ENCODE measurements around the gene DCP1A. TPM values are rescaled to one million over a fixed set of nuclear protein-coding genes. Genes with fewer than 3 reads are reported as not detected.

Gene DCP1A
- total and polyA plus RNA-seq, 2 of the 13 experiments (the other 11 are each of a cell fraction or from before 2014, with no cell fraction given): 14.2 to 41.2 TPM

GRCh38 chr3:53255775-53256703, 91.3 kb downstream of the DCP1A start, which contains the start of gene TKT (continued):
- TF ChIP-seq IKZF5 (CRISPR knock-in tag; IDR thresholded peaks at IDR 0.05): peak; percentile 53; the same call in 1 of the 2 replicates
- peak; percentile 66; the same call in 1 of the 2 replicates for TF ChIP-seq ZNF205 (CRISPR knock-in tag; IDR thresholded peaks at IDR 0.05)
- TF ChIP-seq ZNF576 (CRISPR knock-in tag; IDR thresholded peaks at IDR 0.05): no peak
- peak; percentile 14; the same call in 1 of the 2 replicates for TF ChIP-seq ZNF563 (CRISPR knock-in tag; IDR thresholded peaks at IDR 0.05)
- peak; percentile 47; the same call in 1 of the 2 replicates for TF ChIP-seq TOPORS (CRISPR knock-in tag; IDR thresholded peaks at IDR 0.05)
- no peak for TF ChIP-seq CREB1 (IDR thresholded peaks at IDR 0.05)
- no peak for TF ChIP-seq CREB1 (CRISPR knock-in tag; IDR thresholded peaks at IDR 0.05)
- TF ChIP-seq ZFYVE20 (CRISPR knock-in tag; IDR thresholded peaks at IDR 0.05; ENCODE audit: borderline replicate concordance, low read depth): no peak
- TF ChIP-seq ZEB1 (IDR thresholded peaks at IDR 0.05; ENCODE audit: insufficient replicate concordance, low read depth): no peak
- TF ChIP-seq U2AF2 (IDR thresholded peaks at IDR 0.05; ENCODE audit: low read depth, low read length): no peak
- peak; percentile 10; the same call in 1 of the 2 replicates for TF ChIP-seq NR0B2 (CRISPR knock-in tag; IDR thresholded peaks at IDR 0.05)
- no peak for TF ChIP-seq SRSF1 (optimal IDR thresholded peaks at IDR 0.05; ENCODE audit: low read depth, low read length)
- no peak for TF ChIP-seq SOX13 (IDR thresholded peaks at IDR 0.05)
- peak in 1 of 2 experiments; percentile 10; a peak in 1 of 4 replicates for TF ChIP-seq SOX13 (CRISPR knock-in tag; conservative IDR thresholded peaks at IDR 0.05 in 1 of 2, IDR thresholded peaks at IDR 0.05 in 1 of 2)
- TF ChIP-seq ZNF232 (CRISPR knock-in tag; IDR thresholded peaks at IDR 0.05; ENCODE audit: borderline replicate concordance): no peak
- no peak for TF ChIP-seq MZF1 (CRISPR knock-in tag; IDR thresholded peaks at IDR 0.05; ENCODE audit: borderline replicate concordance)
- no peak for TF ChIP-seq ZNF749 (CRISPR knock-in tag; IDR thresholded peaks at IDR 0.05; ENCODE audit: borderline replicate concordance)
- TF ChIP-seq SETDB1 (CRISPR knock-in tag; IDR thresholded peaks at IDR 0.05; ENCODE audit: borderline replicate concordance): no peak
- TF ChIP-seq KLF15 (CRISPR knock-in tag; IDR thresholded peaks at IDR 0.05; ENCODE audit: borderline replicate concordance): no peak
- TF ChIP-seq ZSCAN22 (CRISPR knock-in tag; IDR thresholded peaks at IDR 0.05): no peak
- no peak for TF ChIP-seq FOXA1 (IDR thresholded peaks at IDR 0.05)
- TF ChIP-seq FOXA1 (CRISPR knock-in tag; IDR thresholded peaks at IDR 0.05): no peak
- 0 out of 2 replicates have a peak, but pooled peaks have one; percentile 21 for TF ChIP-seq NCOA2 (CRISPR knock-in tag; IDR thresholded peaks at IDR 0.05)
- TF ChIP-seq AHR (CRISPR knock-in tag; IDR thresholded peaks at IDR 0.05): 0 out of 2 replicates have a peak, but pooled peaks have one; percentile 19
- TF ChIP-seq DMAP1 (CRISPR knock-in tag; IDR thresholded peaks at IDR 0.05): peak; percentile 48; the same call in 1 of the 2 replicates
- TF ChIP-seq SALL1 (CRISPR knock-in tag; IDR thresholded peaks at IDR 0.05): no peak; the same call in 1 of the 2 replicates
- TF ChIP-seq ZBTB42 (CRISPR knock-in tag; IDR thresholded peaks at IDR 0.05): no peak
- TF ChIP-seq ZNF414 (CRISPR knock-in tag; IDR thresholded peaks at IDR 0.05): peak; percentile 30; the same call in 1 of the 2 replicates
- 0 out of 2 replicates have a peak, but pooled peaks have one; percentile 36 for TF ChIP-seq ZNF776 (CRISPR knock-in tag; IDR thresholded peaks at IDR 0.05)
